ENCODE results near the gene SLC27A1. TPM values are rescaled to one million over a fixed set of nuclear protein-coding genes. Genes with fewer than 3 reads are reported as not detected.

The SLC27A1 gene
- 19.6 TPM for total RNA-seq

GRCh38 chr19:17470068-17470841, at the start of gene SLC27A1:
SLC27A1 (plus strand) TSS chr19:17470524; CDS start chr19:17470541, 17 bp downstream.
- peak; percentile 99 for DNase-seq

- DNase-seq, result no peak
Observed at GRCh38 chr19:17421942-17422341, 48.4 kb upstream of the SLC27A1 start.

GRCh38 chr19:17423429-17424208, 46.7 kb upstream of the SLC27A1 start:
- no peak for DNase-seq

- DNase-seq, result no peak
Observed at GRCh38 chr19:17424743-17425365, 45.5 kb upstream of the SLC27A1 start.

- DNase-seq, result no peak
Observed at GRCh38 chr19:17429641-17430113, 40.6 kb upstream of the SLC27A1 start.

- no peak for DNase-seq
Observed at GRCh38 chr19:17431417-17431816, 38.9 kb upstream of the SLC27A1 start.

GRCh38 chr19:17435218-17435617, 35.1 kb upstream of the SLC27A1 start:
- DNase-seq, result no peak

- DNase-seq, result no peak
Observed at GRCh38 chr19:17436094-17436873, 34.0 kb upstream of the SLC27A1 start.

GRCh38 chr19:17436874-17437267, 33.5 kb upstream of the SLC27A1 start:
- DNase-seq, result no peak

GRCh38 chr19:17441241-17442021, 28.9 kb upstream of the SLC27A1 start:
- DNase-seq, result peak; percentile 91

- no peak for DNase-seq
Observed at GRCh38 chr19:17445526-17446165, 24.7 kb upstream of the SLC27A1 start.

- no peak for DNase-seq
Observed at GRCh38 chr19:17447704-17448130, 22.6 kb upstream of the SLC27A1 start.

- DNase-seq, result peak; percentile 42
Observed at GRCh38 chr19:17448131-17448967, 22.0 kb upstream of the SLC27A1 start, which contains the start of gene TMEM221. TMEM221 (minus strand) TSS chr19:17448668; CDS start chr19:17448462, 206 bp downstream.

- DNase-seq, result no peak
Observed at GRCh38 chr19:17450264-17451075, 19.9 kb upstream of the SLC27A1 start.

GRCh38 chr19:17451820-17452219, 18.5 kb upstream of the SLC27A1 start:
- no peak for DNase-seq

- no peak for DNase-seq
Observed at GRCh38 chr19:17454576-17455071, 15.7 kb upstream of the SLC27A1 start.

GRCh38 chr19:17455308-17456123, 14.8 kb upstream of the SLC27A1 start:
- no peak for DNase-seq

GRCh38 chr19:17456127-17456526, 14.2 kb upstream of the SLC27A1 start:
- no peak for DNase-seq
